ENCODE results near the gene NEU1.

GRCh38 chr6:31888276-31889258, 25.9 kb upstream of the NEU1 start:
- peak; percentile 66 for TF ChIP-seq CTCF (IDR thresholded peaks at IDR 0.05; ENCODE audit: poor library complexity)
- no peak for TF ChIP-seq EZH2phosphoT487 (IDR thresholded peaks at IDR 0.05; ENCODE audit: low read depth, severe bottlenecking, unreplicated experiment)

Measured in hepatocyte (in vitro differentiated cells).